MM.1S (cell line): ENCODE results near the gene MYRFL.

Source experiments
- CTCF ChIP-seq: fragments of 300-600 bp; sonication (generic); IDR thresholded peaks from 2 replicates; pipeline ENCODE4 v1.5.1; 2016; ENCODE audit warnings: antibody characterized with exemption, low read length, mixed read lengths
- EZH2 ChIP-seq: fragments of 300-600 bp; sonication (generic); optimal IDR thresholded peaks from 2 replicates; pipeline ENCODE3; 2017; ENCODE audit warnings: low read depth, mild to moderate bottlenecking, antibody characterized with exemption, low read length, mixed read lengths

DNA sequence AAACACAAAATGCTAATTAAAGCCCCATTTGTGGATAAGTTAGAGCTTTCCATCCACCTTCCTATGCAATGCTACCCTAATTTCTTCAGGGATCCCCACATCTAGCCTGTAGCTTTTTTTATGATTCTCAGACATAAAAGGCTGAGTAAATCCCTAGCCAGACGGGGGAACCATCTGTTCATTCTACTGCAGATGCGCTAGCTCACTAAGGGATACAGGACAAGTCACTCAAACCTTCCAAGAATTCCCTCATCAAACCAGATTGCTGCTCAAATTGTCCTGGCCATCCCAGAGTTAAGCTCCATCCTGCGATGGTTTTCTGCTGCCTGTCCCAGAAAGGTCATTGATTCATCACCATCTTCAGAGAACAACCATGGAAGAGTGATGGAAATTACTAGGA is 56.7 kb downstream of the MYRFL start:
- TF ChIP-seq CTCF (no peak), EZH2 (no peak)
